Kidney glomerular epithelial cell (primary cell): ENCODE measurements around the gene CHSY1.
"Not testable (repeated sequence)": the region's sequence is repeated elsewhere in the genome, so short reads cannot be mapped to it uniquely, and the experiment has no call there.

Experiments used
- DNase-seq: peaks from one replicate; lab custom pipeline; 2025; lab: John Stamatoyannopoulos, UW

CHSY1 gene

DNA sequence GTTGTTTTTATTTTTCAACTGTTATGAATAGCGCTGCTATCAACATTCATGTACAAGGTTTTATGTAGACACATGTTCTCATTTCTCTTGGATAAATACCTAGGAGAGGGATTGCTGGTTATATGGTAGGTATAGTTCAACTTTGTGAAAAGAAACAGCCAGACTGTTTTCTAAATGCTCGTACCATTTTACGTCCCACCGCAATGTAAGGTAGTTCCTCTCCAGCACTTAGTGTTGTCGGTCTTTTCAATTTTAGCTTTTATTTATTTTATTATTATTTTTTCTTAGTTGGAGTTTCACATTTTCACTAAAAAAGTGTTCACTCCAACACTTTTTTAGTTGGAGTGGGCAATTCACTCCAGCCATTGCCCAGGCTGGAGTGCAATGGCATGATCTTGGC, 117.1 kb downstream of the CHSY1 start:
- DNase-seq: no peak

DNA sequence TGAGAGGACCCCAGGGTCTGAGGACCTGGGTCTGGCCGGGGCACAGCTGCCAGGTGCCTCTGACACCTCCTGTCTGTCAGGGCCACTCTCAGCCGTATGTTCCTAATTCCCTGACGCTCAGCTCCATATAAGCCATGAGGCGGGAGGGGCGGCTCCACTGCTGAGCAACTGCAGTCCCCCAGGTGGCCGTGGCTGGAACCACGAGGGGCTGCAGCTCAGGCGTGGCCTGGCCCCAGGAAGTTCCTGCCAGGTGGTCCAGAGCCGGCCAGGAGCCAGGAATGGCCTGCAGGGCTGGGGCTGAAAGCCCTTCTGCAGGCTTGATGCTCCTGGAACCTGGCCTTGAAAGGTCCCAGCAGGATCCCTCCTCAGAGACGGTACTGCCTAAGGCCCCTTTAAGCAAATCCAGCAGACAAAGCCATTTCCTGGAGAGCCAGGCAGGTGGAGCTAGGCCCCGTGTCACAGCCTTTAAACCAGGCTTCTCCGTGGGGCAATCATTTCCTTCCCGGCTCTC, 118.0 kb downstream of the CHSY1 start:
- no peak for DNase-seq

DNA sequence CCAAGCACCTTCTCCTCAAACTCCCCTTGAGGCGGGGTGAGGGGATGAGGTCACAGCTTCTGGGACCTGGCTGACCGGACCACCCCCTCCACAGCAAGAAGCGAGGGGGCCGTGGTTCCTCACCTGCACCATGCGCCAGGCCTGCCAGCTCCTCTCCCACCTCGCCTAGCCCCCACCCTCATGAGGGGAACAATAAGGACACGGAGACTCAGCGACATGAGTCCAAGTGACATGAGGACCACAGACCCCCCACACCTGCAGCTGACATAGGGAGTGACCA, 118.7 kb downstream of the CHSY1 start:
- no peak for DNase-seq

DNA sequence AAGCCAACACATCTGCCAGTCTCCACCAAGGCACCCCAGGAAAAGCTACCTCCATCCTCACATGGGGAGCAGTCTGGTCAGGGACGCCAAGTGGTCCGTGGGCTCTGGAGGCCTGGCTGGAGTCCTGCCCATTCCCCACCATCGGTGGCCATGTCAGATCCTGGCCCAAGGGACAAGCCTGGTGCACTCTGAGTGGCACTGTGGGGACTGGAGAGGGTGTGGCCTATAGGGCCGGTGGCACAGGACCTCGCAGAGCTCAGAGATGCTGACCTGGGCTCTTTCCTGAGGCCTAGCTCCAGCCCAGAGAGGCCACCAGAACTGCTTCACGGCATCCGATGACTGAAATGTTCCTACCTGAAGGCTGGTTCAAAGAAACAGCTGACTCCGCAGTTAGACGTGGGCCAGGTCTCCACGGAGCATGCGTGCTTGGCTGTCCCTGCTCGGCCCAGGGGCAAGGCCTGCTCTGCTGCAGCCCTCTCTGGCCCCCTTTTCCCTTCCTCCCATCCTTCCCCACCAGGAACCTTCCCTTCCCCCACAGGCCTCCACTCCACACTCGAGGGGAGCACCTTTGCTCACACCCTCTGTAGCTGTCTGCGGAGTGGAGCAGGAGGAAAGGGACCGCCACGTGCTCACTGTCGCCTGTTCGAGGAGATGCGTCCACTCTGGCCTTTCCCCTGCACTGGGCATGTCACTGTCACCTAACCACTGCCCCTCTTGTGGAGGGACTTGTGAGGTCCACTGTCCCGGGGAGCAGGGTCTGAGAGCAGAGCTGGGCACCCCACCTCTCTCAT, 119.3 kb downstream of the CHSY1 start:
- DNase-seq: no peak

DNA sequence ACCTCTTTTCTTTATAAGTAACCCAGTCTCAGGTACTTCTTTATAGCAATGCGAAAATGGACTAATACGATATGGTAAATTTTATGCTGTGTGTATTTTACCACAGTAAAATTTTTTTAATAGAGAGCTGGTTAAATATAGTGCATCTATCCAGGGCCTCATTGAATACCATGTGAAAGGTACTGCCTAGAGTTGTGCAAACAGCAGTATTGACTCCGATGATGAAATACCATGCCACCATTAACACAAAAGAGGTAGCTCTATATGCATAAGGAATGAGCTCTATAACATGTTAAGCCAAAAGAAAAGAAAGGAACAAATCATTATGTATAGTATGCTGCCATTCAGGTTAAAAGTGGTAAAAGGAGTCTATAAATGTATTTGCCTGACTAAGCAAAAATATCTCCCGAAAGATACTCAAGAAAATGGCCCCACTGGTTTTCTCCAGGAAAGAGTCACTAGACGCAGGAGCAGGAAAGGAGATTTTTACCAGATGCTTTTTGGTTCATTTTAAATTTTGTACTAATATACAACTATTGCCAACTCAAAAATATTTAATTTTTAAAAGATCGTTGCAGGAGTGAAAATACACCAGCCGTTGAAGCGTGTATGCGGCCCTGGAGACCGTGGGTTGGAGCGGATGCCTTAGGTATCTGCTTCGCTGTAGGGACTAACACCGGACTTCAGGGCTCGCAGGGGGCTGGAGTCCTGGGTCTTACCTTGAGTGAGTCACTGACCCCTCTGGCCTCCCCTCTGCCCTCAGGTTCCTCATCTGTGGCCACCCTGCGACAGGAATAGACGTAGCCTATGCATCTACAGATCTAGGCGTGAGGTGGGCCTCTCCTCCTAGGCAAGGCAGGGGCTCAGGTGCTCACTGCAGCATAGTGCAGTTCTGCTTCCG, 120.1 kb downstream of the CHSY1 start:
- DNase-seq: no peak

DNA sequence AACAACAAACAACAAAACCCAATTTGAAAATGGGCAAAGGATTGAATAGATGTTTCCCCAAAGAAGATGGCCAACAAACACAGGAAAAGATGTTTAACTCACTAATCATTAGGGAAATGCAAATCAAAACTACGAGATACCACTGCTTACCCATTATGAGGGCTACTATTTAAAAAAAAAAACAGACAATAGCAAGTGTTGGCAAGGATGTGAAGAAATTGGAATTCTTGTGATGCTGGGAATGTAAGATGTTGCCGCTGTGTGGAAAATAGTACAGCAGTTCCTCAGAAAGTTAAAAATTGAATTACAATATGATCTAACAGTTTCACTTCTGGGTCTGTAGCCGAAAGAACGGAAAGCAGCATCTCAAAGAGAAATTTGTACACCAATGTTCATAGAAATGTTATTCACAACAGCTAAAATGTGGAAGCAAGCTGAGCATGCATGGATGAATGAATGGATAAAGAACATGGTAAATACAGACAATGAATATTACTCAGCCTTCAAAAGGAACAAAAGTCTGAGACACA, 121.9 kb downstream of the CHSY1 start:
- DNase-seq: no peak

DNA sequence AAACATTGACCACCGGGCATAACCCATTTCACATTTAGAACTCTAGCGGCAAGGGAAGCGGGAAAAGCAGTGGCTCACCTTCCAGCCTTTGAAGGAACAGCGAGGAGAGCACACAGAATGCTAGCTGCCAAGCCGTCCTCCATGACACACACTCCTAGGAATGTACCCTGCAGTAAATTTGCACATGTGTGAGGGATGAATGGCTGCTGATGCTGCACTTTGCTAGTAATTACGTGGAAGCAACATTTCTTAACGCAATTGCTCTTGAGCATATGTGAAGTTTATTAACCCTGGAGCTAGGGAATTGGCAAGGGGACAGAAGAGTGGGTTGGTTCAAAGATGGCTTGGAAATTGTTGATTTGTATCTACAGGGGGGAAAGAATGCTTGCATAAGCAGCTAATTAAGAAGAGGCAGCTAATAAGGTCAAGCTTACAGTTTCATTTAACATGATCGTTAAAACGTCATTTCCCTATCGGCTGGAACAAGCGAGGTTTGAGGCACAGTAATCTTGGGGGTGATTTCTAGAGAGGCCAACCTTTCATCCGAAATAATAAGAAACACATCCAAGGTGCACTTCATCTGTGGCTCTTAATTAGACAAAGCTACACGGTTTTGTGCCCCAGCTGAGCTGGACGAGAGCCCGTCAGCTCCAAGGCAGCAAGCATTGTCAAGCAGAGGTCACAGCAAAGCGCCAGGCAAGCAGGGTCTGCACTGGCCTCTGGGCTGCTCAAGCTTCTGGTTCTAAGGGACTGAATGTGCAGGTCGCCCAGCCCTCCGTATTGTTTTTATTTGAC, 123.4 kb downstream of the CHSY1 start:
- DNase-seq: peak; percentile 77

DNA sequence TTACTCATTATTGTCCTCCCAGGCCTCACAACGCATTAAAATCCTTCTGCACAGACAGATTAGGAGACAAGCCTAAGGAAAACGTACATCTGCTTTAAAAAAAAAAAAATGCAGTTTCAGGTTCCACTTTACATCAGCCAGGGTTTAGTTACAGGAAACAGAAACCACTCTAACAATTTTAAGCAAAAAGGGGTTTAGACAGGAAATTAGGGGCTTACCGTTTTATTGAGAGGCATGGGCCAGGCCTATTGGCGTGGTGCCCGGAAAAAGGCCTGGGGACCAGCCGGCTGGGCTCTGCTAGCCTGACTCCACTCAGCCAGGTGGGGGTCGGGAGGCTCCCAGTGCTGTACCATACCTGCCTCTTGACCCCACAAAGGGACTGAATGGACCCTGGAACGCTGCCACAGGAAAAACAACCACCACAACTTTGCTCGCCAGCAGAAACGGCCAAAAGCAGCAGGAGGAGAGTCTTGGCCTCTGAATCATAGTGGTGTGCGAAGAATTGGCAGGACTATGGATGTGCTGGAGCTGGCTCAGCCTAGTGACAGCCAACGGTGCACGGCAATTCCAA, 124.3 kb downstream of the CHSY1 start:
- peak; percentile 80 for DNase-seq

DNA sequence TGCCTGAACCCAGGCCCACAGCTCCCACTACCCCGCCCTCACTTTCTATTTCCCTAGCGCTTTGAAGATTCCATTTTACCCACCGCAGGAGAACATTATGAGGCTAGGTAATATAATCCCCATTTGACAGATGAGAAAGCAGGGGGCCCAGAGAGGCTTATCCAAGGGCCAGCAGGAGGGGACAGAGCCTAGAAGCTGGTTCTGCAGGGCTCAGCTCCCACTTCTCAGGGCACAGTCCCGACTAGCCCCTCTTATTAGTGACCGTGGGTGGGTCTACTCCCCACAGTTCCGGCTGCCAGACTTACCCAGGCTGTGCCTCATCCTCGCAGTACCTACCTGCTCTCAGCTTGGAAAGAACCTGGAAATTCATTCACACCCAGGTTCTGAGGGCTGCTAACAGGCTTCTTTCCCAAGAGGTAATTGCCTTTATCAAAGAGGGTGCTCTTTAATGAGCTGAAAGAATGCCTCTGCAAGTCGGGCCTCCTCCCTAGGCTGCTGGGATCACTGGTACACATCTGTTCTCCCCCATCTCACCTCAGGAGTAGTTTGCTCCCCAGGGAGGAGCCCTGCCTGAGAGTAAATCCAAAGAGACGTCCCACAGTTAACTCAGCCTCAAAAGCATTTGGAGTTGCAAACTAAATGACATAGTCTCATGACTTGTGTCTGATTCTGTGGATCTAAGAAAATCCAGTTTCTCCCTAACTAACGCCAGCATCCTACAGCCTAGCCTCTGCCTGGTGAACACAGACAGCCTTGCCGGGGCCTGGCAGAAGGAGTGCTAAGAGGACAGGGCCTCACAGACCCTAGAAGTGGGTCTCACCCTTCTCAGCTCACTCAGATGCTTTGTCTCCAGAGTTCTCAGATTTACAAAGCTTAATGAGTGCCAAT, 125.0 kb downstream of the CHSY1 start:
- no peak for DNase-seq

DNA sequence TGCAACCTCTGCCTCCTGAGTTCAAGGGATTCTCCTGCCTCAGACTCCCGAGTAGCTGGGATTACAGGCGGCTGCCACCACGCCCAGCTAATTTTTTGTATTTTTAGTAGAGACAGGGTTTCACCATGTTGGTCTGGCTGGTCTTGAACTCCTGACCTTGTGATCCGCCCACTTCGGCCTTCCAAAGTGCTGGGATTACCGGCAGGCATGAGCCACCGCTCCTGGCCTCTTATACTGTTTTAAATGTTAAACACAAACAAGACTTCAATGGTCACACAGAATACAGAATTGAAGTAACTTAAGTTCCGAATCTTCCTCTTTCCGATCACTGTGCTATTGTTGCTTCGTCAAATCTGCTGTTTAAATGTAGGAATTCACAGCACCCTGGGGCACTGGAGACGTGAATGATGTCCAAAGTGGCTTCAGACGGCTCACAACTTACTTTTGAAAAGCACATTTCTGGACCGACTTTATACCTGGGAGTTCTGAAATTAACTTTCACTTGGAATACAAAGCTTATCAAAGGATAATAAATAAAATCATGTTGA, 125.9 kb downstream of the CHSY1 start:
- DNase-seq: not testable (repeated sequence)
